RWPE2 (cell line): ENCODE data around the gene CFAP46.
"Not testable (repeated sequence)": the region's sequence is repeated elsewhere in the genome, so short reads cannot be mapped to it uniquely, and the experiment has no call there.

Experiments
- ATAC-seq: fragments of 200-7000 bp; cut with Tn5 transposase; 3 replicates; pipeline ENCODE4 v1.9.1; 2021; ENCODE audit warnings: low read depth
- DNase-seq: peaks from one replicate; pipeline ENCODE4 v3.0.0-alpha.2; 2020; ENCODE audit warnings: low spot score
- H3K27ac ChIP-seq: fragments of 450-650 bp; 2 replicates; pipeline ENCODE4 v1.5.1; 2017; ENCODE audit warnings: mild to moderate bottlenecking; ENCODE audit not compliant: poor library complexity, severe bottlenecking
- H3K27me3 ChIP-seq: fragments of 250-450 bp; sonication (Bioruptor Pico); 2 replicates; pipeline ENCODE4 v1.5.1; 2021; ENCODE audit warnings: mild to moderate bottlenecking, moderate library complexity; ENCODE audit not compliant: insufficient read depth, poor library complexity, severe bottlenecking
- H3K36me3 ChIP-seq: fragments of 250-450 bp; sonication (Bioruptor Pico); 2 replicates; pipeline ENCODE4 v1.5.1; 2020; ENCODE audit warnings: low read depth, mild to moderate bottlenecking, moderate library complexity
- H3K4me1 ChIP-seq: fragments of 250-450 bp; sonication (Bioruptor Pico); 2 replicates; pipeline ENCODE4 v1.5.1; 2021; ENCODE audit warnings: mild to moderate bottlenecking, moderate library complexity; ENCODE audit not compliant: insufficient read depth, poor library complexity, severe bottlenecking
- H3K4me3 ChIP-seq: fragments of 250-450 bp; sonication (Bioruptor Pico); 2 replicates; pipeline ENCODE4 v1.5.1; 2021; ENCODE audit warnings: mild to moderate bottlenecking, moderate library complexity; ENCODE audit not compliant: severe bottlenecking
- H3K9me3 ChIP-seq: fragments of 250-450 bp; sonication (Bioruptor Pico); 2 replicates; pipeline ENCODE4 v1.5.1; 2021; ENCODE audit warnings: mild to moderate bottlenecking, moderate library complexity; ENCODE audit not compliant: severe bottlenecking
- CTCF ChIP-seq: fragments of 450-650 bp; IDR thresholded peaks from one replicate; pipeline ENCODE4 v1.5.1; 2017; ENCODE audit warnings: mild to moderate bottlenecking, moderate library complexity; ENCODE audit not compliant: poor library complexity, severe bottlenecking

Gene CFAP46

DNA sequence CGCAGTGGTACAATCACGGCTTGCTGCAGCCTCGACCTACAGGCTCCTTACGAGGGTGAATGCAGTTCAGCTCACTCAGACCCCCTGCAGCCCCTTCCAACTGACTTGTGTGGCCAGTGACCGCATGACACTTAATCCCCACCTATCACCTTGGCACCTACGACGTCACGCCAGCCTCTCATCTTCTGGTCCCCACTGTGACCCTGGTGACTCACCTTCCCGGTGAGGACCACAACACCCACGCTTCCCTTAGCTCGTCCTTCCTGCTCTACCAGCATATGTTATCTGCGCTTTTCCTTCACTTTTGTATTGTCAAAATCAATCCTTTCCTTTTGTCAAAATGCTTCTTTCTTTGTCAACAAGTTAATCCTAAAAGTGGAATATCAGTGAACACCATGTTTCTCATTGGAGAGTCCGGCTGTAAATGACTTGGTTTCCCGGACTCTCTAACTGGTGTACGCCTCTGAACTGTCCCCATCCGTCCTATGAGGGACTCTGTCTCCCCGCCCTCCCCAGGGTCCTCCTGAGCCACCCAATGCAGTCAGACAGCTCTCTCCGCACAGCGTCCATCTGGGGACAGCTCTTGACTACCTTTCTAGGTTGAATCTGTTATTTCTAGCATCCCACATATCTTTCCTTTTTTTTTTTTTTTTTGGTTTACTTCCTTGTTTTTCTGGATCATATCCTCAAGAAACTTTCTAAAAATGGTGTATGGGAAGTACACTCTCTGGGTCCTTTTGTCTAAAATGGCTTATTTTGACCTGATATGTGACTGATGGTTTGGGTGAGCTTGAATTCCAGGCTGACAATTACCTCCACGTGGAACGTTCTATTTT lies 37.3 kb downstream of the CFAP46 start:
- H3K4me3 ChIP-seq: no peak overlapping the region
- no peaks in the 10 kb centered on the region for H3K36me3 ChIP-seq
- H3K27me3 ChIP-seq: no peaks in the 10 kb centered on the region
- H3K9me3 ChIP-seq: no peaks in the 10 kb centered on the region
- ATAC-seq (no peak), DNase-seq (peak; percentile 21)
- H3K4me1 ChIP-seq: no peaks in the 10 kb centered on the region
- H3K27ac ChIP-seq: no peak overlapping the region
- TF ChIP-seq CTCF: no peak

DNA sequence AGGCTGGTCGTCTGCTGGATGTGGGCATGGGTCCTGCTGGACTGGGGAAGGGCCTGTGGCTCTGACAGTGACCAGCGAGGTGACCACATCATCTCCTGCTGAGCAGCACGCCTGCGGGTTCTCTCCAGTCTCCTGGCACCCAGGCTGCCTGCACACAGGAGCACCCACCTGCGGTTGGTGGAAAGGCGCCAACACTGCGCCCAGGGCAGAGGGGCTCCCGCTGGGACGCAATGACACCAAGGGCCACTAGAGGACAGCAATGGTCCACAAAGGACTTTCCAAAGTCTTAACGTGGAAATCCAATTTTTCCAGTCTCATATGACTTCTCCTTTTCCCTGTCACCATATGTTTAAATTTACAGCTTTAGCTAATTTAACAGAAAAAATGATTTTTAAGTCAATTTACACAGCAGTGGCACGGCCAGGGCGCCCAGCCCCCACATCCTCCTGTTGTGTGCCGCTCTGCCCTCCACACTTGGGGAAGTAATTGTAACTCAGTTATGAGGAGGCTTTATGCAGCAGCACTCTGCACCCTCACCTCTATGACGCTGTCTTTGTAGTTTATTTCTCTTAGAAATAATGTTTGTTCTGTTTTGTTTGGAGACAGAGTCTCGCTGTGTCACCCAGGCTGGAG lies 38.1 kb downstream of the CFAP46 start:
- no peak overlapping the region for H3K27ac ChIP-seq
- peak; percentile 31; the same call in 1 of the 3 replicates for ATAC-seq
- no peaks in the 10 kb centered on the region for H3K27me3 ChIP-seq
- TF ChIP-seq CTCF: peak; percentile 77
- no peak overlapping the region for H3K4me3 ChIP-seq
- no peaks in the 10 kb centered on the region for H3K4me1 ChIP-seq
- peak; percentile 39 for DNase-seq
- H3K9me3 ChIP-seq: no peaks in the 10 kb centered on the region
- H3K36me3 ChIP-seq: no peaks in the 10 kb centered on the region

- DNase-seq: peak; percentile 44
- H3K4me1 ChIP-seq, H3K36me3 ChIP-seq, H3K27ac ChIP-seq, H3K27me3 ChIP-seq, H3K4me3 ChIP-seq, ATAC-seq, H3K9me3 ChIP-seq: not testable (repeated sequence)
Observed at GRCh38 chr10:132902656-132903575, 39.5 kb downstream of the CFAP46 start.

DNA sequence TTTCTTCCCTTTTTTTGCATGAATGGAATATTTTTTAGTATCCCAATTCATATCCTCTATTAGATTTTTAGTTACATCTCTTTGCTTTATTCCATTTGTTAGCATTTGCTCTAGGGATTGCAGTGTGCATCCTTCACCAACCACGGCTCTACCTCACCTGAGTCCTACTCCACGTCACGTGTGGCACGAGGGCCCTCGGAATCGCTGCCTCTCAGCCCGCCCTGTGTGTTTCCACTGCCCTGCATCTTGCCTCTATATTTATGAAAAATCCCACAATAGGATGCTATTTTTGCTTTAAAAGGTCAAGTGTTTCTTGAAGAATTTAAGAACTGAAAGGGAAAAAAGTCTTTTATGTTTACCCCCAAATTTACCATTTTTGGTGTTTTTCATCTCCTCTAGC lies 41.0 kb downstream of the CFAP46 start:
- DNase-seq: peak; percentile 10
- no peak for ATAC-seq
- no peak for TF ChIP-seq CTCF
- no peaks in the 10 kb centered on the region for H3K9me3 ChIP-seq
- no peak overlapping the region for H3K4me3 ChIP-seq
- H3K27ac ChIP-seq: no peak overlapping the region
- no peaks in the 10 kb centered on the region for H3K27me3 ChIP-seq
- no peaks in the 10 kb centered on the region for H3K4me1 ChIP-seq
- no peaks in the 10 kb centered on the region for H3K36me3 ChIP-seq

- Histone ChIP-seq H3K4me3 (no peak overlapping the region), H3K27ac (no peak overlapping the region), H3K9me3 (no peaks in the 10 kb centered on the region), H3K36me3 (no peaks in the 10 kb centered on the region), H3K4me1 (no peaks in the 10 kb centered on the region), H3K27me3 (no peaks in the 10 kb centered on the region)
- peak; percentile 19 for DNase-seq
- TF ChIP-seq CTCF: no peak
- ATAC-seq: no peak
Observed at GRCh38 chr10:132900211-132900756, 42.1 kb downstream of the CFAP46 start.
